Retina (tissue), 1 donor: ENCODE data around the gene OR51E1.

Source experiments
- DNase-seq: peaks from one replicate; pipeline ENCODE4 v3.0.0-alpha.2; 2016

Gene OR51E1, protein sequence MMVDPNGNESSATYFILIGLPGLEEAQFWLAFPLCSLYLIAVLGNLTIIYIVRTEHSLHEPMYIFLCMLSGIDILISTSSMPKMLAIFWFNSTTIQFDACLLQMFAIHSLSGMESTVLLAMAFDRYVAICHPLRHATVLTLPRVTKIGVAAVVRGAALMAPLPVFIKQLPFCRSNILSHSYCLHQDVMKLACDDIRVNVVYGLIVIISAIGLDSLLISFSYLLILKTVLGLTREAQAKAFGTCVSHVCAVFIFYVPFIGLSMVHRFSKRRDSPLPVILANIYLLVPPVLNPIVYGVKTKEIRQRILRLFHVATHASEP

DNA sequence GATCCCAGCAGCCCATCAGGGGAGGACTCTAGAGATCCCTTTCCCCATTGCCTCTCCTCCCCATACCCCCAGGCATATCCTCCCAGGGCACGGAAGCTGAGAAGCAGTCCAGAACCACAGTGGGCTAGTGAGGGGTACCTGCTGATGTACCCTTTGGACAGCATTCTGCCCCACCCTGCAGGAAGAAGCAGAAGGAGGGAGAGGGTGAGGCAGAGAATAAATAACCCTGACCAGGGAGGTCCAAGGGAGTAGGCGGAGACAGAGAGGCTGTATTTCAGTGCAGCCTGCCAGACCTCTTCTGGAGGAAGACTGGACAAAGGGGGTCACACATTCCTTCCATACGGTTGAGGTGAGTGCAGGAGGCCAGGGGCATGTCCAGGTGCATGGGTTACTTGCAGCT lies at the start of gene OR51E1:
TSS of gene OR51E1 (plus strand) at position 301 of the 400 bp plus-strand sequence. CDS start 8,545 bp downstream, outside the sequence.
- DNase-seq, result no peak

DNA sequence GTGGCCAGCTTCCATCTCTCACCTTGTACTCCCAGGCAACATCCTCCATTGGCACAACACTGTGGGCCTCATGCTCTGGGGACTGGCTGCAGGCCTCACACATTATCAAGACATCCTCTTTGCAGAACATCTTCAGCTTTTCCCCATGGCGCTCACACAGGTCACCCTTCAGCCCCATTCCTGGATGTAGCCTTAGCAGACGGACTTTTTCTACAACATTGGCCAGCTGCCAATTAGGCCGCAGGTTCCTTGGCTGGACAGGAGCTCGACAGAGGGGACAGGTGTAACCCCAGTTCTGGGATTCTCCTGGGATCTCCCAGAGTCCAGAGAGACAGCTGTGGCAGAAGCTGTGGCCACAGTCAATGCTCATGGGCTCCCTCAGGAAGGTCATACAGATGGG lies 38.7 kb upstream of the OR51E1 start:
- DNase-seq, result no peak

DNA sequence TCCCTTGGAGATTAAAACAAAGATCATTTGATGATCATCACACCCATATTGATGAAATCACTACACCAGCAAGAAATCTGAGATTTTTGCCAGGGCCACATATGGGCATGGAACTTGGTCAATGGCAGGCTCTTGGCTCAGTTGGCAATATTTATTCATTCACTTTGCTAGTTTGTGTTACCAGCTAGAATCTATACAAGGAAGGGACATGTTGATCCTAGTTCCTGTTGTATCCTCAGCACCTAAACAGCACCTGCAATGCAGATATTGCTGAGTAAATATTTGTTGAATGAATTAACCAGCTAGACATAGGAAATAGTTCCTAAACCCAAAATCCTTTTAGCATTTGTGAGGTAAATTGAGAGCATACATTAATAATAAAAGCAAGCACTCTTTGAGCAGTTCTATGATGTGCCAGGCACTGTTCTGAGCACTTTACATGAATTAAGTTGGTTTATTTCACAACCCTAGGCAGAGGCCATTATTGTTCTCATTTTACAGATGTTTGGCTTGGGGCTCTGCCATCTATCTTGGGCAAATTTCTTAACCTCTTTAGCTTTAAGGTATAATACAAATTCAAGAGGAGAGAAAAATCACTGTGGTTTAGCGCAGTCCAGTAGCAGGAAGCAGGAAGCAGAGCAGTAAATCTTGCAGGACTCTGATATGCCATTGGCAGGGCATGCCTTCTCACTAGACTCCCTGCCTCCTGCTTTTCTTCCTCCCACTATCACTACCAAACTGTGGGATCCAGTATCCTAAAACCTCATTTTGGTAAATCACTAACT lies 37.4 kb upstream of the OR51E1 start:
- DNase-seq, result no peak

DNA sequence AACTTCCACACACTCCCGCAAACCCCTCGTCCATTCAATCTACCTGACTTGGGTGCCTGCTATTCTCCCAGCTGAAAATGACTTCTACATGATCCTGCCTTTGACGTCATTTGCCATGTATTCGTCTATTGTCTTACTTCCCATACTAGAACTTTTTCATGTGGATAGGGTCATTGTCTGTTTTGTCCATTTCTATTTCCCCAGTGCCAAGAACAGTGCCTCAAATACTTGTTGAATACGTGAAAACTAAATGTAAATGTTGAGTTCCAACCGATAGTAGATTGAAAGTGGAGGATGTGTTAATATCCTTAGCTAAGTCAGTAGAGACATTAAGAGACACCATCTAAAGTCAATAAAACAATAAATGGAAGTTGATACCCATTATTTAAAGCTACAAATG lies 36.7 kb upstream of the OR51E1 start:
- no peak for DNase-seq

DNA sequence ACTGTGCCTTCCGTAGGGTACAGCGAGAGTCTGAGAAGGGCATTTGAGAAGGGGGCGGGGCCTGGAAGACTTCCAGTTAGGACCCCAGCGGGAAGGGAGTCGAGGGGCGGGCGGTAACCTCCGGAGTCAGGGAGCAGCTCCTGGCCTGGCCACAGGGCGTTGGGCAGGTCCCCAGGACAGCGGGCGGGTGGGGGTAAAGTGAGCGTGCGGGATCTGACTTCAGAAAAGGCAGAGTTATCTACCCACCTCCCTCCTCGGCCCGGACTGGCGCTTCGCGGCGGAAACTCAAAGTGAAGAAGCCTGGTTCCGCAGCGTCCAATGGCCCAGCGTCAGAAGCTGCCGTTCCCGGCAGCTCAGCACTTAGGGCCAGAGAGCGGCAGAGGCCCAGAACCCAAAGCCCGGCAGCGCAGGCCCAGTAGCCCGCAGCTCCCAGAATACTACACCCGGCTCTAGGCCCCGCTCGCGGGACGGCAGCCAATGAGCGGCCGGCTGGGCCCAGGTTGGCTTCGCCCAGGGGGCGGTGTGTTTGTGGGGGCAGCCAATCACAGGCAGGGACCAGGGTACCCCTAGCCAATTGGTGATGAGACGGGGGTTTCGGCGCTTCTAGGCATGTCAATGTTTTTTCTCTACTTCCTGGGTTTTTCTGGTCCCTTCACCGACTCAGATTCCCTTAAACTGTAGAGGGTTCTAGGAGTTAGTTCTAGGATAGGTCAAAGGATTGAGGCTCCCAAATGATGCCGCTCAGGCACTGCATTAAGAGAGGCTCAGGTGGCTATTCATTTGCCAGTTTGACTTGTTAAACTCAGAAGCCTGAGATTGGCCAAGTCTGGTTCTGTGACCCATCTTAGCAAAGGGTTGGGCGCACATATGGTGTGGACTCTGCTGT lies 35.8 kb upstream of the OR51E1 start, which contains the start of gene TRIM68:
TSS of gene TRIM68 (minus strand) at position 451 of the 886 bp plus-strand sequence. CDS start 2,727 bp downstream, outside the sequence.
- DNase-seq, result peak; percentile 94

DNA sequence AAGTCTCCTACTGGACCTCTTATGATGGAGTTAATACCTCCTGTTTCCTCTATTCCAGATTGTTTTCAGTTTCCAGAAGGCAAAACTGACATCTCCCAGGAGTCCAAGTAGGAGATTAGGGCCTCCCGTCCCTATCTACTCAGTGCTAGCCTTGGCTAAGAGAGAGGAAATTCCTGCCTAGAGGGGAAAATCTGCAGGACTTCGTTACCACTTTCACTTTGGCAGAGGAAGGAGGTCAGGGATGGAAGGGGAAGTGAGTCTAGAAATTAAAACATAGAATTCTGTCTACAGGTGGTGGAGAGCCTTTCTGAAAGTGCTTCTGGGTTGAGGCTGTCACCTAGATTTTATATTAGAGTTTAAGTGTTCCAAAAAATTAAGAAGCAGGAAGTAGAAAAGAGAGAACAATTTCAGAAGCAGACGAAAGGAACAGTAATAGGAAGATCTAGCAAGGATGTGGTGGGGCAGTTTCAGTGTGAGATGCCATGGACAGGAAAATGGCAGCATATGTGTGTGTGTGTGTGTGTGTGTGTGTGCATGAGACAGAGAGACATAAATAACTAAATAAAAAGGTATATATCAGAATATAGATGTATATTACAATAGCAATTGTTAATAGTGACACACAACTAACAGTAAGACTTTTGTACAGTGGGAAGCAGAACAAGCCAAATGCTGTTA lies 33.4 kb upstream of the OR51E1 start:
- DNase-seq, result no peak

DNA sequence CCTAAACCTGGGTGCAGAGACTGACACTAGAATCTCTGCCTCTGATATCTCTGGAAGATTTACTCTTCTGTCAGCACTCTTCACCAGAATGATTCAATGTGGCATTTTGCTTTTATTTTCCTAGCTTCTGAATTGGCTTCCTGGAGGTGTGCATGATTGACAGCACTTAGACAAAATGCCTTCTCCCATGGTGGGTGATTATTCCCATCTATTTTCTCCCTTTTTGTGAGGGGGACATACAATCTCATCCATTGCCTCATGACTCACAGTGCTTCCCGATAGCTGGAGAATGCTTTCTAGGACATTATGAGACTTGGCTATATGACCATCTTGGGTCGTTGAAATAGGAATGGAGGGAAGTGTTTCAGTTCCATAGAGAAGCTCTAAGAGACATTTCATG lies 31.8 kb upstream of the OR51E1 start:
- no peak for DNase-seq

DNA sequence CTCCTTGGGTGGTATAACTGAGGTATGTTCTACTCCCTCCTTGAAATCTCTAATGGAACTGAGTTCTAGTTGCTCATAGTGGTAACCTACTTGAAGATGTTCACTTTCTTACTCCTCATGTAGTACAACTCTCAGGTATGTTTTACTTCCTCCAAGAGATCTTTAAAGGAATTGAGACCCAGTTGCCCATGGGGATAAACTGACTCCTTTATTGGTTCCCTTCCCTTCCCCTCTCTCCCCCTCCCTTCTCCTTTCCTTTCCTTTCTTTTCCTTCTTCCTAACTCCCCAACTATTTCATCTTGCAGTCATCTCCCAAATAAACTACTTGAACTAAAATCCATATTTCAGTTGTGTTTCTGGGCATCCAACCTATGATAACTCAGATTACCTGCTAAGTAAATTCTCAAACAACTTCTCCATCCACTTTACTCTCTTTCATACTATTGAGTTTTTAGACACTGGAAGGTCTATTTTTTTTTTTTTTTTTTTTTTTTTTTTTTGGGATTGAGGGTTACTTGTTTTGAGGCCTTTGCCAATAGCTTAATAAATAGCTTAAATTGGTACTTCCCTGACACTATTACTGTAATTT lies 27.8 kb upstream of the OR51E1 start:
- no peak for DNase-seq

DNA sequence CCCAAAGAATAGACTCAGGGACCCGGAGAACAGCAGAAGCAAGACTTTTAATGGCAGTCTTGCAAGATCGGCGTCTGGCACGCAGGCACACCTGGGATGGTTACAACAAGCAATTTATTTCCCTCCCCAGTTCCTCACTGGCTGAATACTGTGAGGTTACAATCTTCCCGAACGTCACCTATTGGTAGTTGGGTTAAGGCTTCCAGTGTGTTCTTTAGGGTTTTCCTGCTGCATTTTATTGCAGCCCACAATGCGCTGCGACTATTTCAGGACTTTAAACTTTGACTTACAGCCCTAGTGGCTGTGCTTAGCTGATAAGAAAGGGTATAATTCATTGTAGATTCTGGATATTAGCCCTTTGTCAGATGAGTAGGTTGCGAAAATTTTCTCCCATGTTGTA lies 24.3 kb upstream of the OR51E1 start:
- DNase-seq, result no peak

DNA sequence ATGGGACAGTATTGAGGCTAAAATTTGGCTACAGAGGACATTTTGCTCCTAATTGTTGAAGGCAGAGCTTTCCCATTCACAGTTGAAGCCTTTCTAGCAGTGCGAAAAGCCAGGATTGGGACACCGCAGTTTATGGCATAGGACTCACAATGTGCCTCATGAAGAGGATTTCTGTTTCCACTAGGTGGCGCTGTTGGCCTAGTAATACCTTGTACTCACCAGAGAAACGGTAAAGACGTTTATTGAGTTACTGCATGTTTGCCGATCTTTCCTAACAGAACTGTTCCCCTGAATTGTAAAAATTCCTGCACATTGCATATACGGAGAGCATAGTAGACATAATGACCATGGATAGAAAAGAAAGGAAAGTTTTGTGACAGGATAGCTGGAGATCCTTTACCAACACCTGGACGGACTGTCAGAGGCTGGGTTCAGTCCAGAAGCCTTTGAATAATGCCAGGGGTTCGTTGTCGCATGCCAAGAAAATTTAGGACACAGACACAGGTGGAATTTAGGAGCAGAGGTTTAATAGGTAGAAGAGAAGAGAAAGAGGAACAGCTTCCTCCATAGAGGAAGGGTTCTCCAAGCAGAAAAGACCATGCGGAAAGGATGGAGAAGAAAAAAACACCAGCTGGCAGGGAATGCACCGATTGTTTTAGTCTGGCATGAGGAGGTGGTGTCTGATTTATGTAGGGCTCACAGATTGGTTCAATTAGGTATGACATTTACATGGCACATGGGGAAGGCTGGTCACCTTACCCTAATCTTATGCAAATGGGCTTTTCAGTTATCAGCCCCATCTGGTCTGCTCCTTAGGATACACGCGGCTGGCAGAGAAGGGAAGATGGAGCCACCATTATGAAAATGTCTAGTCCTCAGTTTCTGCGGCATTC lies 17.3 kb upstream of the OR51E1 start:
- DNase-seq, result peak; percentile 49

DNA sequence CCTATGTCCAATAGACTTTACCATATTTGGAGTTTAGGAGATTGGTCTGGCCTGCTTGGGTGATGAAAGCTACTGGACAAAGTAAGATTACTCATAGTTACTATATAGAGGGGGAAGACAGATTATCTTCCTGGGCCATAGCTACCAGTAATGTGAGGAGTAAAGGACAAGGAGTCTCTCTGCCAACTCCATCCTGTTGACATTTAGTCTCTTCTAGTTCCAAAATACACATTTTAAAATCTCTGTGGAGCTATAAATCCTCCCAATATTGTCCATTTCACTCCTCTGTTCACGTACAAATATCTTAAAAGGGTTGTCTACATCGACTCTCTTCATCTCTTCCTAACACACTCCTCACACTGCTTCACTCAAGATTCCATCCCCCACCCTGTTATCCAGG lies 7.6 kb upstream of the OR51E1 start:
- no peak for DNase-seq

DNA sequence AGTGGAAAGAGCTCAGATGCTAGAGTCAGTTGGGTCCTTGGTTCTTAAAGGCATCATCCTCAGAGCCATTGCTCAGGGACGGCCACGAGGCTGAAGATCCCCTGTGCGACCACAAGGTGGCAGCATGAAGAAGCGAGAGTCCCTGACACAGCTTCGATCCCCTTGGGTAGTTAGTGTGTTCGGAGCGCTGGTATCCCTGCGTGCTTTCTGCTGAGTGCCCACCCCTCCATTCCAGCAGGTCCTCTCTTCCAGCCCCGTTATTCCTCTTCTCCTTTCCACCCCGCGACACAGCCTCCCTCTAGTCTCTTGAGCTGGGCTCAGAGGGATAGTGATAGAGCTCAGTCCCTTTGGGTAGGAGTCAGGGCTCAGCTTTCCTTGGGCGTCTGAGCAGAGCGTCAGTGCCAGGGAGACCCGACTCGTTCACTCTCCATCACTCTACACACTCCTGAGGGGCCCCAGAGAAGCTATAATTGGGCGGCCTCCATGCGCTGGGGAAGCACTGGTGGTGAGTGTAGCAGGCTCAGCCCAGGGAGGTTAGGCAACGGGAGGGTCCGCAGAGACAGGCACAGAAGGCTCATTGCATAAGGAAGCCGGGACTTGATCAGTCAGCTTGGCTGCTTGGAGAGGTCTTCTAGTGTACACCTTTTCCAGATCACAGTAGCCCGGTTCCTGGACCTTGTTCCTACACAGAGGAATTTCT lies 6.7 kb upstream of the OR51E1 start, which contains the start of gene OR51D1:
TSS of gene OR51D1 (plus strand) at position 516 of the 700 bp plus-strand sequence. CDS start 2,314 bp downstream, outside the sequence.
- DNase-seq, result peak; percentile 82

DNA sequence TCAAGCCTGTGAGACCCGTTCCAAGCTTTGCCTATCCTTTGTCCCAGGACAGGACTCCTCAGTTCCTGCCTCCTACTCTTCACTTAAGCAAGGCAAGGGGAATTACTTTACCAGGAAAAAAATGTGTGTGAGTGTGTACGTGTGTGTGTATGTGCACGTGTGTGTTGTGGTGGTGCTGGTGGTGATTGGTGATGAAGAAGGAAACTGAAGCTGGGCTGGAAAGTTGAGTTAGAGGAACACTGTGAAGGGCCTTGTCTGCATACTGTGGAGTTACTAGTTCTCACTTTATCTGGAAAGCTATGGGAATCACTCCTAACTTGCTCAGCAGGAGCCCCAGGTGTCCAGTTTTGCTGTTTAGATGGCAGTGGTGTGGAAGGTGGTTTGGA lies 6.1 kb upstream of the OR51E1 start:
- DNase-seq, result no peak

DNA sequence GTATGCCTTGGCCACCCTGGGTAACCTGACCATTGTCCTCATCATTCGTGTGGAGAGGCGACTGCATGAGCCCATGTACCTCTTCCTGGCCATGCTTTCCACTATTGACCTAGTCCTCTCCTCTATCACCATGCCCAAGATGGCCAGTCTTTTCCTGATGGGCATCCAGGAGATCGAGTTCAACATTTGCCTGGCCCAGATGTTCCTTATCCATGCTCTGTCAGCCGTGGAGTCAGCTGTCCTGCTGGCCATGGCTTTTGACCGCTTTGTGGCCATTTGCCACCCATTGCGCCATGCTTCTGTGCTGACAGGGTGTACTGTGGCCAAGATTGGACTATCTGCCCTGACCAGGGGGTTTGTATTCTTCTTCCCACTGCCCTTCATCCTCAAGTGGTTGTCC lies 3.9 kb upstream of the OR51E1 start:
- DNase-seq, result no peak

DNA sequence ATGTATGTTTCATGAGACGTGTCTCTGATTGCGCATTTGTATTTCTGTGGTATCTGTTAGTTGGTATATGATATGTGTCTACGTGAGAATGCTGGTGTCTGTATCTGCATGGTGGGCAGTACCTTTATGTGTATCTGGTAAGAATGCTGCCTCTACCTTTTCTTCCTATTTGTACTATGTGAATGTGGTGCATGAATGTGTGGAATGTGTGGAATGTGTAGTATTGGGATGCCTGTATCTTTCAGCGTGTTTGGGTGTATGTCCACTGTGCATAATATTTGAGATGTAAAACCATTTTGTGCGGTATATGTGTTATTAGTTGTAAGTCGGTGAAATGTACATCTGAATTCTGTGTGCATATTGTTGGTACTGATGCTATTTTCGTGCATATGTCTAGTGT lies 2.3 kb upstream of the OR51E1 start:
- DNase-seq, result no peak

DNA sequence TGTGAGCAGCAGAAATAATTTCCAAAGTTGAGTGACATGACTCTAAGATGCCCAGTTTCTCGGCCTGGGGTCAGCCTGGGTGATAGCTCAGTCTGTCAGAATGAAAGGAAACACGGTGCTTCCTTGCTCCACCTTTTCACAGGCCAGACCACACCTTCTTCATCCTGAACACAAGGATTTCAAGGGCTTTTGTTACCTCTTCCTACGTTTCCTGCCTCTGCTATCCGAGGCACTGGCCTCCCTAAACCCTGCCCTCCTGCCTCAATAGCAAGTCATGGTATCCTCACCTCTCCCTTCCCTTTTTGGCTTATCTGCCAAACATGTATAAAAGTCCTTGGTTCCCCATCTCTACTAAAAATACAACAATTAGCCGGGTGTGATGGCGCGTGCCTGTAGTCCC lies 1.7 kb upstream of the OR51E1 start:
- no peak for DNase-seq

DNA sequence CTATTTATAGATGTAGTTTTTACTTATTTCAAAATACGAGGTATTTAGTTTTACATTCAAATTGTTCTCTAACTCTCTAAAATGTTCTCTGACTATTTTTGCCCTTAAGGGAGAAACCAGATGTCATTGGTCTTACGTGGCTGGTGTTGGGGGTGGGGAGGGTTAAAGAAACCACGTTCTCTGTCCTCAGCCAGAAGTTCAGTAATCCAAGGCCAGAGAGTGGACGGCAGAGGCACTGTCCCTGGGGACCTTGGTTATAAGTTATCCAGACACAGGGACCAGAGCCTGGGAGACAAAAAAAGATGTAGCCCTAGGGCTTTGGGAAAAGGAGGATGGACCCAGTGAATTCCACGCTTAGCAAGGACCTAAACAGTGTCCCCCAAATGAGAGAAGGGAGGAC lies 706 bp upstream of the OR51E1 start:
- no peak for DNase-seq

DNA sequence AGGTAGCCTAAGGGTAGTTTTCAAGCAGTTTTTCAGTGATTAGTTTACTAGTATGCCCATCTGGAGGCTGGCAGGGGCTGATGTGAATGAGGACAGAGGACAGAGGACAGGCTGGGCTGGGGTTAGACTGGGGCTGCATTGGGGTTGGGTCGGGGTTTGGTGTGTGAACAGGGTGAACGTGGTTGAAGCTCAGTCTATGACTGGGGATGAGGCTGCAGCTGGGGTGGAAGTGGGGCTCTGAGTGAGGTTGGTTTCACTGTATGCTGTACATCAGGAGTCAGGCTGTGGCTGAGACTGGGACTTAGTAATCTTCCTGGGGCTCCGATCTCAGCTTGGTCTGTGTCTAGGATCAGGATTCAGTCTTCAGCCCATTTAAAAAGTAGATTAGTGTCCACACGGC lies 451 bp downstream of the OR51E1 start:
- DNase-seq, result no peak

DNA sequence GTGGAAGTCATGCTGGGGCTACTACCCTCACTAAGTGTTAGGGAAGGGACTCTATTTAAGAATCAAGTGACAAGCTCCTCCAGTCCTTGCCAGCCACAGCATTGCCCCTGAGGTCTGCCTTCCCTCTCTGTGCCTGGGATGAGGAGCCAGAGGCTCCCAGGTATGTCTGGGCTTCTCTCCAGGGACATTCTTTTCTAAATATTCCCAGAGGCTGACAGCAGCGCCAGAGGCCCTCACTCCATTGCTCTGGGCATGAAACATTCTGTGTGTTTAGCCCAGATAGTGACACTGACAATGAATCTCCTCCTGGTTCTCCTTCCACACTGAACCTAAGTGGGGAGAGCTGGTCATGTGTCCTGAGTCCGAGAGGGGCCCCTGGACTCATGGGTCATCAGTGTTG lies 2.2 kb downstream of the OR51E1 start:
- DNase-seq, result no peak

DNA sequence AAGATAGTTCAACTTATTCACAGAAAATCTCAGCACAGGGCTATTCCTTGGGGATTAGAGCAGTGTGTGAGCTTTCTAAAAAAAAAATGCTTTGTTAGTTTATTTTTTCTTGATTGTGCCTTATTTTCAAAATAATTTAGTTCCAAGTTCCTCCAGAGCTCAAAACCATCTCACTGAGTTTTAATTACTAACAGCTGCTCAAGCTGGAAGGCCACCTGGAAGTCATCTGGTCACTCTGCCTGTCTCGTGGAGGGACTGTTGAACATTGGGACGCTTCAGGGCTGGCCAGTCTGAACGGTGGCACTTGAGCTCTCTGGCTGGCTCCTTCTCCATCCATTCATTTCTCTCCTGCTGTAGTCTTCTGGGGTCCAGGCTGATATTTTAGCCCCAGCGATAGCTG lies 4.0 kb downstream of the OR51E1 start:
- DNase-seq, result no peak
